Glutamatergic neuron (in vitro differentiated cells): ENCODE measurements around the gene LRRC56. TPM values are rescaled to one million over a fixed set of nuclear protein-coding genes. Genes with fewer than 3 reads are reported as not detected.

ENCODE experiments used
- DNase-seq: peaks from one replicate; pipeline ENCODE4 v3.0.0; 2022
- H3K27ac Mint-ChIP-seq: one replicate; pipeline ENCODE4 v1.8.0; 2020; ENCODE audit warnings: mild to moderate bottlenecking, mixed read lengths, inconsistent platforms; ENCODE audit not compliant: unreplicated experiment
- H3K27me3 Mint-ChIP-seq: one replicate; pipeline ENCODE4 v1.8.0; 2020; ENCODE audit warnings: mild to moderate bottlenecking, moderate library complexity, mixed read lengths, inconsistent platforms; ENCODE audit not compliant: unreplicated experiment
- H3K36me3 Mint-ChIP-seq: one replicate; pipeline ENCODE4 v1.8.0; 2020; ENCODE audit warnings: mild to moderate bottlenecking, mixed read lengths, inconsistent platforms; ENCODE audit not compliant: unreplicated experiment
- H3K4me1 Mint-ChIP-seq: one replicate; pipeline ENCODE4 v1.8.0; 2020; ENCODE audit warnings: mild to moderate bottlenecking, low read depth, mixed read lengths, inconsistent platforms; ENCODE audit not compliant: unreplicated experiment
- H3K4me3 Mint-ChIP-seq: one replicate; pipeline ENCODE4 v1.8.0; 2020; ENCODE audit warnings: mild to moderate bottlenecking, mixed read lengths, inconsistent platforms; ENCODE audit not compliant: unreplicated experiment
- H3K9me3 Mint-ChIP-seq: one replicate; pipeline ENCODE4 v1.8.0; 2020; ENCODE audit warnings: mild to moderate bottlenecking, moderate library complexity, mixed read lengths, inconsistent platforms; ENCODE audit not compliant: unreplicated experiment
- CTCF ChIP-seq: fragments of 200-600 bp; sonication (generic); IDR thresholded peaks from one replicate; pipeline ENCODE4 v1.5.0; 2021; ENCODE audit not compliant: partially characterized antibody, unreplicated experiment
- total RNA-seq: library from RNA; stranded (reverse); fragmentation: NEBNext Ultra II Directional; extraction: Animal tissue kit (Norgen Biotek cat#: 25700); gene quantifications from one replicate; pipeline ENCODE4 v1.2.1, GENCODE V29; 2021; ENCODE audit not compliant: unreplicated experiment

Gene LRRC56
- total RNA-seq, 1 donor from 2014 or later: 2.6 TPM

GRCh38 chr11:538431-539051, 1.2 kb downstream of the LRRC56 start:
- Mint-ChIP-seq H3K4me3 (no peak overlapping the region), H3K36me3 (no peaks in the 10 kb centered on the region), H3K9me3 (peaks cover 5% of the 10 kb centered on the region), H3K4me1 (no peaks in the 10 kb centered on the region), H3K27me3 (peaks cover 4% of the 10 kb centered on the region), H3K27ac (no peak overlapping the region)
- no peak for TF ChIP-seq CTCF
- no peak for DNase-seq

DNA sequence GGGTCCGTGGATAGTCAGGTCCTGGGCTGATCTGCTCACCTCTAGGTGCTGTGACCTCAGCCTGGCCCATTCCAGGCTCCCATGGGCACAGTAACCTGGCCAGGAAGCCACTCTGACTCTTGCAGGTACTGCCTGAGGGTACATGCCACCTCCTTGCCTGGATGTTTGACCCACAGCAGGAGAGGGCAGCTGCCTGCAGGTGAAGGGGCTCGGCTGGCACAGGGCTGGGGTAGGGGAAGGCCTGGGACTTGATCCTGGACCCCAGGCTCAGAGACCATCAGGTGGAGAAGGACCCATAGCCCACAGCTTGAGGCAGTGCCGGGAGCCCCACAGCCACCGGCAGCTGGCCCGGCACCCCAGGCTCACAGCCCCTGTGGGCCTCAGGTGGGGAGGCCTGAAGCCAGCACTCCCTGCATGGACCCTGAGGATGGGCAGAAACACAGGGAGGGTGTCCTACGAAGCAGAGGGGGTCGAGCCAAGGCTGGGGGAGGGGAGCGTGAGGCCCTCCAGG, 2.7 kb downstream of the LRRC56 start:
- Mint-ChIP-seq H3K4me1 (no peaks in the 10 kb centered on the region), H3K9me3 (peaks cover 5% of the 10 kb centered on the region), H3K4me3 (no peak overlapping the region), H3K36me3 (no peaks in the 10 kb centered on the region), H3K27me3 (peaks cover 4% of the 10 kb centered on the region), H3K27ac (no peak overlapping the region)
- peak; percentile 5 for DNase-seq
- TF ChIP-seq CTCF: no peak

- H3K27me3 Mint-ChIP-seq: peaks cover 4% of the 10 kb centered on the region
- no peak overlapping the region for H3K4me3 Mint-ChIP-seq
- H3K4me1 Mint-ChIP-seq: no peaks in the 10 kb centered on the region
- H3K9me3 Mint-ChIP-seq: peaks cover 5% of the 10 kb centered on the region
- no peak for TF ChIP-seq CTCF
- peak; percentile 19 for DNase-seq
- H3K36me3 Mint-ChIP-seq: no peaks in the 10 kb centered on the region
- no peak overlapping the region for H3K27ac Mint-ChIP-seq
These were observed 3.5 kb downstream of the LRRC56 start for GRCh38 chr11:540583-541432.

DNA sequence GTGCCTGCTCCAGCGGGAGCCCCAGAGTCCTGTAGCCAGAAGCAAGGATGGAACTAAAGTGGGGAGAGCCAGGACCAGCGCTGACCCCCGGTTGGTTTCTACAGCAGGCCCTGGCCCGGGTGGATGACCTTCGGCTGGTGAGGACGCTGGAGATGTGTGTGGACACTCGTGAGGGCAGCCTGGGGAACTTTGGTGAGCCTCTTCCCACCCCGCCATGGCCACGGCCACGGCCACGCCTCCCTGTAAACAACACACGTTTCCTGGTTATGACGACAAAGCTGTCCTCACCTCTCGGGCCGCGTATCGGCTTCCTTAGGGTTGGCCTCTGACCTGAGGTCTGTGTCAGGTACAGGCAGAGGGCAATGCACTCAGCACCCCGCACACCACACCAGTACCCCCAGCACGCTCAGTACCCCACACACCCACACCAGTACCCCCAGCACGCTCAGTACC, 4.1 kb downstream of the LRRC56 start:
- Mint-ChIP-seq H3K27ac (no peak overlapping the region), H3K9me3 (peaks cover under 1% of the 10 kb centered on the region), H3K4me3 (no peak overlapping the region), H3K4me1 (no peaks in the 10 kb centered on the region), H3K27me3 (no peaks in the 10 kb centered on the region), H3K36me3 (no peaks in the 10 kb centered on the region)
- no peak for TF ChIP-seq CTCF
- peak; percentile 18 for DNase-seq

GRCh38 chr11:544817-545166, 7.5 kb downstream of the LRRC56 start:
- Mint-ChIP-seq H3K27ac (no peak overlapping the region), H3K4me3 (no peak overlapping the region), H3K9me3 (peaks cover 3% of the 10 kb centered on the region), H3K27me3 (peaks cover 4% of the 10 kb centered on the region), H3K36me3 (no peaks in the 10 kb centered on the region), H3K4me1 (peaks cover 6% of the 10 kb centered on the region)
- TF ChIP-seq CTCF: no peak
- DNase-seq: no peak
